Mucosa of descending colon (tissue), 3 donors: ENCODE data around the gene IQSEC2. TPM values are rescaled to one million over a fixed set of nuclear protein-coding genes. Genes with fewer than 3 reads are reported as not detected.

ENCODE experiments used
- ATAC-seq: fragments of 200-7000 bp; cut with Tn5 transposase; one replicate; pipeline ENCODE4 v1.9.1; 2020; ENCODE audit warnings: mild to moderate bottlenecking, moderate library complexity
- DNase-seq, 3 donors: peaks; one replicate each; pipeline ENCODE4 v3.0.0-alpha.2; 2020
- H3K36me3 ChIP-seq: fragments of 200-600 bp; one replicate; pipeline ENCODE4 v1.8.0; 2021; ENCODE audit warnings: low read depth, mild to moderate bottlenecking
- H3K4me1 ChIP-seq: fragments of 200-600 bp; one replicate; pipeline ENCODE4 v1.8.0; 2021; ENCODE audit warnings: low read depth, mild to moderate bottlenecking
- H3K4me3 ChIP-seq: fragments of 200-600 bp; one replicate; pipeline ENCODE4 v1.8.0; 2021; ENCODE audit warnings: mild to moderate bottlenecking
- H3K9me3 ChIP-seq: fragments of 200-600 bp; one replicate; pipeline ENCODE4 v1.8.0; 2021; ENCODE audit warnings: mild to moderate bottlenecking
- CTCF ChIP-seq: fragments of 200-600 bp; IDR thresholded peaks from one replicate; pipeline ENCODE4 v1.8.0; 2022; ENCODE audit warnings: antibody characterized with exemption, mild to moderate bottlenecking
- intact Hi-C, 2 donors: fragments of 100-400 bp; cut with DNase I in 1 of 2; cut with micrococcal nuclease in 1 of 2; formaldehyde crosslinking; loops; one replicate each; pipeline versions ENCODE4 v1.11.0 to v1.11.1; 2022; cut with DNase I, micrococcal nuclease
- long read RNA-seq, 2 donors: library from polyadenylated mRNA; unstranded; transcript quantifications; one replicate each; pipeline ENCODE4 v2.0.0, GENCODE V29; 2019 to 2021
- total RNA-seq, 3 donors: library from RNA; stranded (reverse); fragmentation: NEBNext Ultra II Directional in 2 of 3; extraction: Animal tissue kit (Norgen Biotek cat#: 25700) in 2 of 3; gene quantifications; one replicate each; pipeline versions ENCODE4 v1.2.1 to v1.2.4, GENCODE V29; 2021 to 2023
- donor health status: DM: no; HTN: no; CAD: no; lungs with moderate emphysema.
- donor health status: DM: no; HTN: no; CAD: no.
- donor health status: DM: no; HTN: yes; CAD: no.

IQSEC2 gene
- 10 to 100 TPM; 28.0 to 39.3 (median 30.9) TPM for total RNA-seq
- long read RNA-seq, donor 1, partial matches to known transcripts: 1 of 13 reads
- long read RNA-seq, donor 1, other reads (novel, unspliced or antisense): 7 of 13 reads
- long read RNA-seq, donor 2, partial matches to known transcripts: 0 of 3 reads
- long read RNA-seq, donor 2, other reads (novel, unspliced or antisense): 1 of 3 reads

GRCh38 chrX:53281321-53281822 is at the start of gene IQSEC2:
TSS of gene IQSEC2 (minus strand) at chrX:53281584.
- no peak for TF ChIP-seq CTCF
- ATAC-seq (peak; percentile 90), DNase-seq (peak; percentile 88 to 90 (median 89))
- intact Hi-C loops: no loop called here
- Histone ChIP-seq H3K36me3 (no peaks in the 10 kb centered on the region), H3K4me3 (no peak within 1 kb of the TSS), H3K4me1 (peaks cover 2% of the 10 kb centered on the region), H3K9me3 (no peaks in the 10 kb centered on the region)

- Histone ChIP-seq H3K4me3 (no peak overlapping the region), H3K4me1 (no peaks in the 10 kb centered on the region), H3K36me3 (no peaks in the 10 kb centered on the region), H3K9me3 (no peaks in the 10 kb centered on the region)
- intact Hi-C loops: no loop called here
- DNase-seq: no peak
- TF ChIP-seq CTCF: no peak
- ATAC-seq: no peak
Measured at GRCh38 chrX:53330331-53330730, 48.9 kb upstream of the IQSEC2 start.

GRCh38 chrX:53324803-53325202 is 43.4 kb upstream of the IQSEC2 start:
- Histone ChIP-seq H3K36me3 (no peaks in the 10 kb centered on the region), H3K9me3 (no peaks in the 10 kb centered on the region), H3K4me1 (peaks cover 2% of the 10 kb centered on the region), H3K4me3 (no peak overlapping the region)
- intact Hi-C loops: no loop called here
- TF ChIP-seq CTCF: no peak
- DNase-seq: no peak
- ATAC-seq: no peak

- Histone ChIP-seq H3K36me3 (no peaks in the 10 kb centered on the region), H3K4me3 (no peak overlapping the region), H3K4me1 (peaks cover 2% of the 10 kb centered on the region), H3K9me3 (no peaks in the 10 kb centered on the region)
- no peak for ATAC-seq
- intact Hi-C loops: no loop called here
- no peak for DNase-seq
- no peak for TF ChIP-seq CTCF
Measured at GRCh38 chrX:53324085-53324484, 42.7 kb upstream of the IQSEC2 start.

- DNase-seq (no peak), ATAC-seq (no peak)
- no peak for TF ChIP-seq CTCF
- intact Hi-C loops: no loop called here
- no peaks in the 10 kb centered on the region for H3K9me3 ChIP-seq
- H3K36me3 ChIP-seq: no peaks in the 10 kb centered on the region
- H3K4me1 ChIP-seq: peaks cover 2% of the 10 kb centered on the region
- no peak overlapping the region for H3K4me3 ChIP-seq
Measured at GRCh38 chrX:53323196-53323595, 41.8 kb upstream of the IQSEC2 start.
